DND-41 (cell line): Measurements from ENCODE around the gene TIMM50.

Experiments
- EZH2 ChIP-seq: IDR thresholded peaks from 3 replicates; pipeline ENCODE4 v1.6.1; 2012; ENCODE audit warnings: borderline replicate concordance, low read depth, mild to moderate bottlenecking, moderate library complexity, low read length, inconsistent platforms; ENCODE audit not compliant: severe bottlenecking
- TF ChIP-seq, protein P1 (sequence below): IDR thresholded peaks from 2 replicates; pipeline ENCODE4 v1.5.1; 2012; ENCODE audit warnings: borderline replicate concordance, low read length, moderate library complexity, mild to moderate bottlenecking; ENCODE audit not compliant: poor library complexity, severe bottlenecking; ENCODE audit errors: extremely low read depth

GRCh38 chr19:39509233-39509632, 28.6 kb downstream of the TIMM50 start:
- TF ChIP-seq, protein P1, sequence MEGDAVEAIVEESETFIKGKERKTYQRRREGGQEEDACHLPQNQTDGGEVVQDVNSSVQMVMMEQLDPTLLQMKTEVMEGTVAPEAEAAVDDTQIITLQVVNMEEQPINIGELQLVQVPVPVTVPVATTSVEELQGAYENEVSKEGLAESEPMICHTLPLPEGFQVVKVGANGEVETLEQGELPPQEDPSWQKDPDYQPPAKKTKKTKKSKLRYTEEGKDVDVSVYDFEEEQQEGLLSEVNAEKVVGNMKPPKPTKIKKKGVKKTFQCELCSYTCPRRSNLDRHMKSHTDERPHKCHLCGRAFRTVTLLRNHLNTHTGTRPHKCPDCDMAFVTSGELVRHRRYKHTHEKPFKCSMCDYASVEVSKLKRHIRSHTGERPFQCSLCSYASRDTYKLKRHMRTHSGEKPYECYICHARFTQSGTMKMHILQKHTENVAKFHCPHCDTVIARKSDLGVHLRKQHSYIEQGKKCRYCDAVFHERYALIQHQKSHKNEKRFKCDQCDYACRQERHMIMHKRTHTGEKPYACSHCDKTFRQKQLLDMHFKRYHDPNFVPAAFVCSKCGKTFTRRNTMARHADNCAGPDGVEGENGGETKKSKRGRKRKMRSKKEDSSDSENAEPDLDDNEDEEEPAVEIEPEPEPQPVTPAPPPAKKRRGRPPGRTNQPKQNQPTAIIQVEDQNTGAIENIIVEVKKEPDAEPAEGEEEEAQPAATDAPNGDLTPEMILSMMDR = no peak
- no peak for TF ChIP-seq EZH2
